GM19035 (cell line): ENCODE results near the gene RPN2.

Experiments
- ATAC-seq: cut with Tn5 transposase; IDR thresholded peaks from one replicate; pipeline ENCODE4 v1.9.1; 2021; ENCODE audit not compliant: unreplicated experiment

The RPN2 gene

DNA sequence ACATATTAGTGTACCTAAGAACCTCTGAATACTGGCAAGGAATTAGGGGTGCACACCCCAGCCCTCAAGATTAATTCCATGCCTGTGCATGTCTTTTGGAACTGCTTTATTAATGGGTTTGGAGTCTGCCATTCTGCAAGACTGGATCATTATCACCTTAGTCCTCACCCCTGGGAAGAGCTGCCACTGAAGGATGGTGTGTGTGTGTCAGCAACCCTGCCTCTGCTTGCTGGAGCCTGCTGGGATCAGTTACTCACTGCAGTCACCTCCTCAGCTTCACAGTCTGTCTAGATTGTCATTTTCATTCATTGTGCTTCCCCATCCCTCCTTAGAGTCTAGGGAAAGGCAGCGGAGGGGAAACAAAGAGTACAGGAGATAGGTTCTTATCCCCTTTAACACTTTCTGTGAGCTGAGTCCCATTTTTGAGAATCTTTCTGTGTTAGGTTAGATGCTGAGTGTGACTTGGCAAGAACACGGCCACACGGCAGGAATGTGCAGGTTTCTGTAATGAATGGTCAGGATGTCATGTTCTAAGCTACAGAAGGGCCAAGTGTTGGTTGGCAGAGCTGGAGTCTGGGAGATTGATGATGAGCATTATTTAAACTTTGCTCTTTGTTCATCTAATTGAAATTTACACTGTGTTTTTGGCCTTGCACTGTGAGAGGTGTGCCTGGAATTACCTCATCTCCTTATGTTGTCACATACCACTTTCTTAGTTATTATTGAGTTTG, 61.4 kb downstream of the RPN2 start:
- no peak for ATAC-seq

DNA sequence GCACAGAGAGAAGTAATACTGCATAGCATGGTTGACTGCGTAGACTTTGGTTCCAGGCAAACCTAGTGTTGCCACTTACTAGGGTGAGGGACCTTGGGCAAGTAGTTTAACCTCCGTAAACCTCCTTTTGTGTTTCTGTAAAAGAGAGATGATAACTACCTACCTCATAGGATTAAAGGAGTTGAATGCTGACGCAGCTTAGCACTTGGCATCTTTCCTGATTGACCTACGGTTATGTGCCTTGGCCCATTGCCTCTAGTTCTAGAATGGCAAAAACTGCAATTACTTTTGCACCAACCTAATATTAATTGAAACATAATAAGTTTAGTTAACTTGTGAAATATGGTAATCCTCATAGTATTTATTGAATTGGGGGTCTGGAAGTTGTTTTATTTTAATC, 63.4 kb downstream of the RPN2 start:
- ATAC-seq: no peak

DNA sequence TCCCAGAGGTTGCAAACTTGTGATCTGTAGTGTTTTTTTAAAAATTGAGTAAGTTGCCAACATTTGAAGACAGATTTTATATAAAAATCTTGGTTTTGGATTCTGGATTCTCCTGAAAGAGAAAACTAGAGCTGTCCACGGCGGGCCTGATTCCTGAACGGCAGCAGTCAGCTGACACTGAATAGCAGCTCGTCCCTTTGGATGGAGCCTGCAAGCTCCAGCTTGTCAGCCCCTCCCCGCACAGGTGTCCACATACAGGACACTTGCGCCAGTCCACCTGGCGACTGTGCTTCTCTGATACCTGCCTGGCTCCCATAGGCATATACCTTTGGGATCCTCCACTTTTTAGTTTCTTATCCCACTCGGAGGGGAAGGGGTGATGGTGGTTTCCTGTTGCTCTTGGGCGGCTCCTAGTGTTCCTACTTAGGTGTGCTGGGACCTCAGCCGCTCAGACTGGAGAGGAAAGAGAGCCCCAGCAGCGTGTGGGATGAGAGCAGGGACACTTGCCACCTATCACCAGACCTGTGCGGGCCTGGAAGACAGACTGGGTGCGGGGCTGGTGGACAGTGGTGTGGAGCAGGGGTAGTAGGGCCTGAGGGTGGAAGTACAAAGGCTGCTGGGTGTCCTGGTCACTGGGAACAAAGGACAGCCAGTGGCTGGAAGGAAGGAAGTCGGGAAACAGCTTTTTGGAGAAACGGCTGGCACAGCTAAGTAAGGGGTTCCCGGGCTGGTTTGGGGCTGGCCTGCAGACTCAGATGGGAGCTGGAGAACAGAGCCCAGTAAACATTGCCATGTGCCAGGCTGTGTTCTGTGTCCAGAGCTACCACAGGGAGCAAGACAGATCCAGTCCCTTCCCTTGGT, 64.2 kb downstream of the RPN2 start:
- ATAC-seq: no peak

DNA sequence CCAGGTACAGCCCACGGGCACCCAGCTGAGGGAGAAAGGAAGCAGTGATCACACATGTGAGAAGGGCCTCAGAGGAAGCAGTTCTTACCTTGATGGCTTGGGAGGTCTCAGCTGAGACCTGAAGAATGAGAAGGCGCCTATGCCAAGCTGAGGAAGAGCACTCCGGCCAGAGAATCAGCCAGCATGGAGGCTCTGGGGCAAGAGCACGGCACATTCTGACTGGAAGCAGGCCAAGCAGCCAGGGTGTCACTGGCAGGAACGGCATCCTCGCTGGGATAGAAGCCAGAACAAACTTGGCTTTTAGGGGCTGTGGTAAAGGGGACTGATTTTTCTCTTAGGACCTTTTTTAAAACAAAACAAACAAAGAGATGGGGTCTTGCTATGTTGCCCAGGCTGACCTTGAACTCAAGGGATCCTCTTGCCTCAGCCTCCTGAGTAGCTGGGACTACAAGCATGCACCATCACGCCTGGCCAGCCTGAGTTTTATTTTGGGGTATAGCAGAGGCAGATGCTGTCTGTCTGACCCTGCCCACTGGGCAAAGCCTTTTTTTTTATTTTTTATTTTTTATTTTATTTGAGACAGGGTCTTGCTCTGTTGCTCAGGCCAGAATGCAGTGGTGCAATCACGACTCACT, 64.9 kb downstream of the RPN2 start:
- ATAC-seq: no peak

DNA sequence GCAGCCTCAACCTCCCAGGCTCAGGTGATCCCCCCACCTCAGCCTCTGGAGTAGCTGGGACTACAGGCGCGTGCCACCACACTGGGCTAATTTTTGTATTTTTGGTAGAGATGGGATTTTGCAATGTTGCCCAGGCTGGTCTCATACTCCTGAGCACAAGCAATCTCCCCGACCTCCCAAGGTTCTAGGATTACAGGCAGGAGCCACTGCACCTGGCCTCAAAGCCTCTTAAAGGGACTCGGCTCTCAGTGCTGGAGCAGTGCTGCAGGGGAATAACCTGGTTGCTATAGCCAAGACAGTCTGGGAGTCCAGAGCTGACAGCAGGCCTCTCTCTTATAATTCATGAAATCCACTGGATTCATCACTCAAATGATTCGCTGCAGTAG, 65.4 kb downstream of the RPN2 start:
- ATAC-seq: no peak

DNA sequence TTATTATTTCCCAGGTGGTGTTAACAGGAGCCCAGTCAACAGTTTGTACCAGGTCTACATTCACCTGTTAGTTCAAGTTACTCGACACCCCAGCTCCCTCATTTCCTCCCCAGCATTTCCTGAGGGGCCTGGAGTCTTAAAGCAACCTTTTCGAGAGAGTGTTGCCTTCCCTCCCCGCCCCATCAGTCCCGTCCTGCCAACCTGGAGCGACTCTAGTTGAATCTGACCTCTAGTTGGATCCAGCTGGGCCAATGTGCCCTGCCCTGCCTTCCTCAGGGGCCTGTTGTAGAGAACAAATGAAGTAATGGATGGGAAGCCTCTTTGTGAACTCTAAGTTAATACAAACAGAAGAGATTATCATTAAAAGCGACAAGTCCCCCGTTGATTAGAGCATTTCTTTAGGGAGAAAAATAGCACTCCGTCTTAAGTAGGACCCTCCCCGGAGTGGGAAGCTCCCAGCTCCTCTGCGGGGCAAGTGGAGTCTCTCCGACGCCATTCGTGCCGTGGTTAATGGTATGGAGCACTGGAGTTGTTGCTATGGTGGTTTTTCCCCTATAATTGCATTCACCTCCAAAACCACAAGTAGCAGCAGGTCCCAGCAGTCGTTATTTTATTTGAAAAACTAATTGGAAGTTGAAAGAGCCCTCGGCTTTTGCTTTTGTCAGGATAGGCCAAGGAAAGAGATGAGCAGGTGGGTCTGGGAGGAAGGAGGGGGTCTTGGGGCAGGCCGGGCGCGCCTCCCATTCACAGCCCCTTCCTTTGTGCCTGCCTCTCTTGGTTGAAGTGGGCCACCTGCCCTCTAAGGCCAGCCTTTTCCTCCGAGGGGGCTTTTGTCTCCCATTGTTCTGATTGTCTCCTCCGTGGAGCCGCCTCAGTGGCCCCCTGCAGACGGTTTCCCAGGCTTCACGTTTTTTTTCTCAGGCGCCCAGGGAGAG, 66.4 kb downstream of the RPN2 start:
- no peak for ATAC-seq

DNA sequence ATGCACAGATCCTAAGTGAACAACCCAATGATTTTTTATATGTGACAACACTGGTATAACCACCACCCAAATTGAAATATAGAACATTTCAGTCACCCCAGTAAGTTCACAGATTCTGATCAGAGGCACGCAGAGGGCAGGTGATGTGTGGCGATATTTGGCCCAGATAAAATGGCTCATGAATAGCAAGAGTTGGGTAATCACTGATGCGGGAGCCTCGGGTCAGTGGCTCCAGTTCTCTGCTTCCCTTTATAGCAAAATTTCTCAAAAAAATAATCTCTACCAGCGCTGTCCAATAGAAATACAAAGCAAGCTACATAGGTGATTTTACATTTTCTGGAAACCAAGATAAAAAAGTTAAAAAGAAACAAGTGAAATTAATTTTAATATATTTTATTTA, 67.6 kb downstream of the RPN2 start:
- no peak for ATAC-seq

DNA sequence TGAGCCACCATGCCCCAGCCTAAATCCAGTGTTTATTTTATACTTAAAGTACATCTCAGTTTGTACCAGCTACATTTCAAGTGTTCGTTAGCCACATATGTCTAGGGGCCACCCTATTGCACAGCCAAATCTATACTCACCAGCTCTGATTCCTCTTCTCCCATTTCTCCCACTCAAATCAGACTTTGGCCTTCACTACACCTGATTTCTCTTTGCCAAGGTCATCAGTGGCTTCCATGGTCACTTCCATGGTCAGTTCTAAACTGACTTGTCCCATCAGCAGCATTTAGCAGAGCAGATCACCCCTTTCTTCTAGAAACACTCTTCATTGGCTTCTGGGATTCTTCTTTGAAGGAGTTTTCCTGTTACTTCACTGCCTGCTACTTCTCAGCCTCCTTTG, 68.4 kb downstream of the RPN2 start:
- no peak for ATAC-seq

DNA sequence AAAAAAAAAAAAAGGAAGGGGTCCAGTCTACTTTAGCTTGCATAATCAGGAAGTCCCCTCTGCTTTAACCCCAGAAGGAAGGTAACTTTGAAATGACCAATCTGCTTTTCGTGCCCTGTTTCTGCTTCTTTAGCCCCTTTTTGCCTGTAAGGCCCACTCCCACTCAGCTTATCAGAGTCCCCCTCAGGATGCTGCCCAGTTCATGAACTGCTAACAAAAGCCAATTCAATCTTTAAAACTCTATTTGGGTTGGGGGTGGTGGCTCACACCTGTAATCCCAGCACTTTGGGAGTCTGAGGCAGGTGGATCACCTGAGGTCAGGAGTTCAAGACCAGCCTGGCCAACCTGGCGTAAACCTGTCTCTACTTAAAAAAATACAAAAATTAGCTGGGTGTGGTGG, 70.2 kb downstream of the RPN2 start:
- no peak for ATAC-seq

DNA sequence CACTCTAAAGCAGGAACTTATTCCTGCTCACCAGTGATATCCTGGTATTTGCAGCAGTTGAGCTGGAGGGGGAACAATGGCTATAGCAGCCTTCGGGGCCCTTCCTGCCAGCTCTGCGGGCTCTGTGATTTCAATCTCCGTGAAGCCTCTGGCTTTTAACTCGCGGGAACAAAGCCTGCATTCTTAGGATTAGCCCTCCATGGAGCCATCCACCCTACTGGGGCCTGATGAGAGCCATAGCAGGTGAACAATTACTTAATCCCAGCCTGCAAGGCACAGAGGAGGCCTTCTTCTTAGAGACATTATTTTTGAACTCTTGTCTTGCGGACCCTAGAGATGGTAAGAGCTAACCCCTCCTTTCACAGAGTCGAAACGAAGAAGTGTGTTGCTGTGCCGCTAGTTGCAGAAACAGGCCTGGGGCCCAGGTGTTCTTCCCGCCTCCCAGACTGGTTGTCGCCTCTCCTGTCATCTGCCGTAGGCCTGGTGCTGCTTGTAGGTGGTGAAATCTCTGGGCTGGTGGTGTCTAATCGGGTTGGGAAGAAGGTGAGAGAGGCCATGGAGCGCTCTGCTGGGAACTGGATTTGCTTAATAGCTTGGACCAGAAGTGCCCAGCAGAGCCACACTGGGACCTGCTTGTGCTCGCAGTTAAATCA, 72.8 kb downstream of the RPN2 start:
- ATAC-seq: no peak

DNA sequence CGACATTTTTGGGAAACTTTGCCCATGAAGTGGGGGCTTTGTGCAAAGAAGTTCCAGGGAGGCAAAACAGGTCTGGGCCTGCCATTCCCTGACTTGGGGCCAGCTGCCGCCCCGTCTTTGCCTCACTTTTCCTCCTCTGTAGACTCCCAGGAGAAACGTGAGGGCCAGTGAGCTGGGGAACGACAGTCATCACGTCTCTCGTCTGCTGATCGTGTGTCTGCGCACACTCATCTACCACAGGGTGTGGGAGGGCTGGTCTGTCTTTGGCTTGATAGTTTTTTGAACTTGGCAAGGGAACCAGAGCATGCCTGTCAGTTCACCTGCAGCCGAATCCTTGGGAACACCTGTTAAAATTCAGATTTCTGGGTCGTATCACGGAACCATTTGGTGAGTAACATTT, 74.0 kb downstream of the RPN2 start:
- no peak for ATAC-seq

DNA sequence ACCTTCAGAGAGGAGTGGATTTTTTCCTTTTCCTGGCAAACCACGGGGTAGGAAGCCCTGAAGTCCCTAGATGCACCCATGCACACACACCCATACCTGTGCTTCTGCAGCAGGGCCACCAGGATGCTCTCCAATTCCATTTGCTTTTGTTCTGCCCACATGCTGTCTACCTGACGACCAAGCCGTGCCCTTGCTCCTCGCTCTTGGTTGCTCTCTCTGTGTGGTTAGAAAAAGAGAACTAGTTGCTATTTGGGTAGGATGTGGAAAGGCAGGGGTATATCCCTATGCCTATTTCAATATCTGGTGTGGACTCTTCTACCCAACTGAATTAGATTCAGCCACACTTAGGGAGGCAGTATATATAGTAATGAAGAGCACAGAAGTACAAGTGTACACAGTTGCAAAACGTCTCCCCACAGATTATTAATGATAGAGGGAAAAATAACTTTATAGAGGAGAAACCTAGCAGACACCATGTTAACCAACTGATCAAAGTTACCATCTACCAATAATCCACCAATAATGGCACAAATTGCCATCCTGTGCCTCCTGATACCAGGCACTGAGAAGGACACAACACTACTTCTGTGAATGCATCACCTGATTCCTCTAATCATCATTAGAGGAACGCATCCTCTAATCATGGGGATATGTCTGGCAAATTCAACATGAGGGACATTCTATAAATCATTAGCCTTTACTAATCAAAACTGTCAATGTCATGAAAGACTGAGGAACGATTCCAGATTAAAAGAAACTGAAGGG, 75.2 kb downstream of the RPN2 start:
- no peak for ATAC-seq

DNA sequence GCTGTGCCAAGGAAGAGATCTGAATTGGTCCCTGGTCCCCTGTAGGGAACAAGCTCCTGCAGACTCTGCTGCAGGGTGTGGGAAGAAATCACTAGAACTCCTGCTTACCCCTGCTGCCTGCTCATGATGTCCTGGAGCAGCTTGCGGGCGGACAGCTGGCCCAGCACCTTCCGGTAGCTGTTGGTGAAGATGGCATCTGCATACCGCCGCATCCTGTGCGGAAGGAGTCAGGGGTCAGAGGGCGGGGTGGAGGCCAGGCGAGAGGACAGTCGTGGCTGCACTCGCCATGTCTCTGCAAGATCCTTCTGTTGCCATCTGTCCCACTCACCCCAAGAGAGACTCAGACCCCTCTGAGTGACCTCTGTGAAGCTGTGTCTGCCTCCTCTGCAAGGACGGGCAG, 77.2 kb downstream of the RPN2 start:
- ATAC-seq: no peak

DNA sequence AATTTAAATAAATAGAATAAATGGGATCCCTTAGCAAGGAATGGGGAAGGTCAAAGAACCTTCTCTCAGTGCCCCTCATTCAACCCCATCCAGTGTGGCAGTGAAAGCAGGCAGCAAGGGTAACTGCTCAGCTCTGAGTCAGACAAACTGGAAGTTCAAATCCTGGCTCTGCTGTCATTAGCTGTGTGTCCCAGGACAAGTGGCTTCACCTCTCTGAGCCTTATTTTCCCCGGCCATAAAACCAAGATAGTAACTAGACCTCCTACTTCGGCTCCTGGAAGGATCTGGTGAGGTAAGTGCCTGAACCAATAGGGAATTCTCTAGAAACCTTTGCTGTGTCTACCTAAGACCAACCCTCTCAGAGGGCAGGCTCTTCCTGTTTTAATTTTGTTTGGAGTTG, 78.4 kb downstream of the RPN2 start:
- ATAC-seq: no peak

DNA sequence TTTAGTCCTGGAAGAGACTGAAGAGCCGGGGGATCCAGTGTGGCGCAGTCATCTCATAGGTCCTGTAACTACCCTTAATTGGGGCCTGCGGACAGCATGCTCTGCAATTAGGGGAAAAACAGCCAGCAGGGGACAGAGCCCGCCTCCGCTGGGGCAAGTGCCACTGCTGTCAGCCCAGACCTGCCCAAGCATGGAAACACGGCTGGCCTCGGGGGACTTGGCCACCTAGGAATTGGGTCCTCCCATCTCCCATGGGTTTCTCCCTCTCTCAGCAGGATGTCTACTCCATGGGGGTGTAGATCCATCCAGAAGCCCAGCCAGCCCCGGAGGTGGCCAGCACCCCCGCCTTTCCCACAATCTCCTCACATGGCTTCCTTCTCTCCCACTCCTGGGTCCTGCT, 78.9 kb downstream of the RPN2 start:
- ATAC-seq: no peak

DNA sequence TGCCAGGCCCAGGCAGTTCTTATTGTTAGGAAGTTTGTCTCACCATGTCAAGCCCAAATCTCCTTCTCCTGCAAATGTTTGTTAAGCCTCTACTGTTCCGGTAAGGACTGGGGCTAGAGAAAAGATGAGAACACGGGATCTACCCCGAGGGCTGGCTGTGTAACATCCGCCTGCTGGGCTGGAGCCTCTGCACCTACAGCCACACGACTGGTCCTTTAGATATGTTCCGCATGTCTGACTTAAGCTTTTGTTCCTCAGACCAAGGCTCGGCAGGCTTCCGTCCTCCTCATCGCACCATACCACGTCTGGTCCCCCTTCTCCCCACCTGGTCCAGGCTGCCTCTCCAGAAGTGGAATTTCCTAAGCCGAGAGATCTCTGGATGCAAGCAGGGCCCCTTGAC, 79.9 kb downstream of the RPN2 start:
- no peak for ATAC-seq

DNA sequence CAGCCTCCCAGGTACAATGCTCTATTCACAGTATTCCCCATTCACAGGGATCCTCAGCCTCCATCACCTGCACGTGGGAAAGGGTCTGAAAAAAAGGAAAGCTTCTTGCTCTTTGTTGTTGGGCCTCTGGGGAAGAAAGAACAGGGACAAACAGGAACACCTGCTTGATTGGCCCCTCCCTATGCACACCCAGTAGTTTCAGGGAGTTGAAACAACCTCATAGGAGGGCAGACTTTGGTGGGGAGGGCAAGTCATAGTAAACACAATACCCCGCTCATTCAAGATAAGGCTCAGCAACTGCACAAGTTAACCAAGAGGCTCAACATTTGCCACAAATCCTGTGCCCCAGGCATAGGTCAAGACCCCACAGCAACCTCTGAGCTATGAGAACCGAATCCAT, 80.7 kb downstream of the RPN2 start:
- no peak for ATAC-seq

DNA sequence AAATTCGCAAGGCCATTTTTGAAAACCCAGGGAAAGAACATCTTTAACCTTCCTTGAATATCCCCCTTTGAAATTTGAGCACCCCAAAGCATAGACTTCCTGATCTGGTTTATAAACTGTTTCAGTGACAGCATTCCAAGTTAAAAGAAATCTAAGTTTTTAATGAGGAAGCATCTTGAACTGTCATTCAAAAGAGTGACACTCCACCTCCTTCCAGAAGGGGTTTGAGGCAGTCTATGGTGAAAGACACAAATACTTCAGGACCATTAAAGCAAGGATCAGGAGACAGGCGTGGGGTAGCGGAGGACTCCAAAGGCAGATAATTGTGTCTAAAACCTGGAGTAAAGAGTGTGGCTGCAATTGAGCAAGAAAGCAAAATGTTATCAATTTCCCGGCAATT, 81.8 kb downstream of the RPN2 start:
- ATAC-seq: no peak

DNA sequence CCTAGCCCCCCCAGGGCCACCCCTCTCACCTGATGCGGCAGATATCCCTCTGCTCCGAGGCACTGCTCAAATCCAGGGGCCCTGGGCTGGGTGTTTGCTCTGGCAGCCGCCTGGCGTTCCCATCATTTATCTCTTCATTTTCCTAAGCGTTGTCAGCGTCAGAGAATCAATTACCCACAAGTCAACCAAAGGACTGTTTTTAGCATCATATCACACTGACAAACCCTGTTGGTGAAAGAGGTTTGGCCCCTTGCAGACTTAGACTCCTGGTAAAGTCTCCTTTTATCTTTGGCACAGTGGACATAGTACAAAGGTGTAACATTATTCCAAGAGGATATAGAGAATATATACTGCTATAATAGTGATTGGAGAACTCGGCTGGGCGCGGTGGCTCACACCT, 82.6 kb downstream of the RPN2 start, which contains the start of gene GHRH:
Gene GHRH (minus strand): TSS at position 101 of the 400 bp plus-strand sequence. CDS start 4,925 bp downstream, outside the sequence.
- no peak for ATAC-seq

DNA sequence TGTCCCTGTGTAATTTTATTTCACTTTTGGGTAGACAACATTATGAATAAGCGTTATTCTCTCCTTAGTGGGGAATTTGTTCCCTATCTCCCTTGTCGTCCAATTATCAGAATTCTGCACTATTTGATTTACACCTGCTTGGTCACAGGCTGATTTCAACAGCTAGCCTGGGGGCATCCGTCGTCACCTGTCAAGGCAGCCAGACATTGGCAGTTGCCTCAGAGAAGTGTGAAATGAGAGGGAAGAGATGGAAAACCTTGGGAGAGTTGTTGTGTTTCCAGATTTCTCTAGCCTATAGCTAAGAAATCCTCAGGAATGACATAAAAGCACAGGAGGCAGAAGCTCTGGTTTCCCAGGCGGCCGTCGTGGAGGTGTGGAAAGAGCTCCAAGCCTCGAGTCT, 83.4 kb downstream of the RPN2 start:
- no peak for ATAC-seq
